GM18517 (cell line): Measurements from ENCODE around the gene HRH2.
"Not testable (repeated sequence)": the region's sequence is repeated elsewhere in the genome, so short reads cannot be mapped to it uniquely, and the experiment has no call there.

Experiments
- ATAC-seq: cut with Tn5 transposase; IDR thresholded peaks from one replicate; pipeline ENCODE4 v1.9.1; 2021; ENCODE audit warnings: mild to moderate bottlenecking, moderate library complexity; ENCODE audit not compliant: unreplicated experiment

HRH2 gene

DNA sequence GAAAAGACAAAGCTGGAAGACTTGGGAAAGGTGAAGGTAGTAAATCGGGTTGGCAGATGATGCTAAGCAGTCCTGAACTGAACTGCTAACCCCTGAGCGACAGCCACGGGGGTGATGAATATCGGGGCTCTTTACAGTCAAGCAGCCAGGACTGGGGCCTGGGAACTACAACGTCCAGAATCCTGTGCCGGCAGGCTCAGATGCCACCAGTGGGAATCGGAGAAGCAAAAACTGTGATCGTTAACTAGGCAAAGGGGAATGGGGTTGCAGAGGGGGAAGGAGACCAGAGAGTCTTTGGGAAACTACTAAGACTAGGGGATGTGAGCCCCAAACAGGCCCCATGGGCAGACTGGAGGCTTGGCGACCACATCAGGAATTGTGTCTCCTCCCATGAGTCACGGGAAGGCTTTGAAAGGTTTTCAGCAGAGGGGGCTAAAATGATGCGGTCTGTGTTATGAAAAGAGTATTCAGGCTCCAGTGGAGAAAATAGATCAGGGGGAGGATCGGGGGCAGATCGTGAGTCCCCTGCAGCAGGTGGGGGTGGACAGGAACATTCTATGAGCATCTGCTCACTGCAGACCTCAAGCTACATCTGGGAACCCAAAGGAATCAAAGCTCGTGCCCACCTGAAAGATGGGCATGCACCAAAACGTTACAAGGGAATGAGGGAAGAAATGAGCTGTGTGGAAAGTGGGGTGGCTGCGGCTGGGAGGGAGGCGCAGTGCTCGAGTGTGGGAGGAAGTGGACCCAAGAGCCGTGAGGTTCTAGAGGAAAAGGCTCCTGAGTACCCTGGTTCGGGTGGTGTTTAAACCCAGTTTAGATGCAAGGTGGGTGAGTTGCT is 53.8 kb downstream of the HRH2 start:
- no peak for ATAC-seq

DNA sequence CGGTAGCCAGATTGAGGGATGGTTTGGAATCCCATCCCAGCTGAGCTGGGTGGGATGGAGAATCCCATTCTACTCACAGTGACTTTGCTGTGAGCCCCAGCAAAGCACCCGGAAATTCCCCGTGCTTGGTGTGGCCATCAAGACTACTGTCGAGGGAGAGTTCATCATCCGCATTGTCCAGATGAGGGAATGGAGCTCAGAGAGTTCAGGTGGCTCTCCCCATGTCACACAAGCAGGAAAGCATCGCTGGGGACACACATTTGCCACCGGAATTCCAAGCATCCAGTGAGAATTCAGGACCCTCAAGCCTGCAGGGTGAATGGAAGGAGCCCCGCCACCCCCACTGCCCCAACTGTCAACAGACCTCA is 54.4 kb downstream of the HRH2 start:
- ATAC-seq = no peak

DNA sequence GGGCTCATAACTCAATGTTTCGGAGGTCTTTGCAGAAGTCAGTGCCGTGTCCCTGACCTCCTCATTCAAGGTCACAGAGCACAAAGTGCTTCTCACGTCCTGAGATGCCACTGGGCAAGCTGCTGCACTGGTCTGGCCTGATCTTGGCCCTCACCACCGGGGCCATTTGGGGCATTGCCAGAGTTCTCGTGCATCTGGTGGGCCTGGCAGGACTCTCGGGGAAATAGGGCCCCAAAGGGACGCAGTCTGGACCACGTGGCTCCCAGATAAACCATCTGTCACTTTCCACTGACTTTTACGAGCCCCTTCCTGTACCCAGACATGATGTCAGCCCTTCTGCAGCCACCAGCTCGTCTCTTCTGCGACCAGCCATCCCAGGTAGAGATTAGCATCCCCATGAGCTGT is 54.8 kb downstream of the HRH2 start:
- no peak for ATAC-seq

DNA sequence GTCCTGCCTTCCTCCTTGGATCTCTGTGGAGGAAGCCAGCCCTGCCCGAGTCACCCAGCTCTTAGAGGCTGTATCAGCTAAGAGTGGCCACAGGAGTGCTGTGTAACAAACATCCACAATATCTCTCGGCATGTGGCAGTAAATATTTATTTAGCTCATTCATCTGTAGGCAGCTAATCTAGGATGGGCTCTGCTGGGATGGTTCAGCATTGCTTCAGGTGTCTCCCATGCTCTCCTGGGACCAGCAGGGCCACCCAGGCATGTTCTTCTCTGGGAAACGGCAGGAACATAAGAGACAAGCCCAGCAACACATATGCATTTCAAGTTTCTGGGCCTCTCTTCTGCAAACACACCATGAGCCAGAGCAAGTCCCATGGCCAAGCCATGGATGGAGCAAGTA is 56.1 kb downstream of the HRH2 start:
- no peak for ATAC-seq

DNA sequence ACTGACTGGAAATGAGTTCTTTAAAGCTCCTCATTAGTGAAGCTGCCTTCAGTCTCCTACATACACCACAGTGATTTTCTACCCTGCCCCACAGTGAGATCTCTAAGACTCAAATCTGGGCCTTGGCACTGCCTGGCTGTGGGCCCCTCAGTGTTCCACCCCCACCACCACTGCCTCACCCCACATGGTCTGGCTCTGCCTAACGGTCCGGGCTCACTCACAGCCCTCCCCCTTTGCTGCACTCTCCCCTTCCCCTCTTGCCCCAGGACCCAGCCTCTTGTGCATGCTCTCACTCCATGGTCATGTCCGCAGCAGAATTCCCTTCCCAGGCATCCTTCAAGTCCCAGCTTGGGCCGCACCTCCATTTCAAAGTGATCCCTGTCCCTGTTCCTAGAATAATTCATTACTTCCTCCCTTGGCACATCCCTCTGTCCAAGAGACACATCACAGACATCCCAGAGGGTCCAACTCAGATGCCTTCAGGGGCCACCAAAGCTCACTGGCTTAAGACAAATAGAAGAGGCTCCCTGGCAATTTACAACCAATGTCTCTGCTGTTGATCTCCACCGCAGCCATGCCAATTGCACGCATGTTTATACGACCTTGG is 56.7 kb downstream of the HRH2 start:
- ATAC-seq = no peak

DNA sequence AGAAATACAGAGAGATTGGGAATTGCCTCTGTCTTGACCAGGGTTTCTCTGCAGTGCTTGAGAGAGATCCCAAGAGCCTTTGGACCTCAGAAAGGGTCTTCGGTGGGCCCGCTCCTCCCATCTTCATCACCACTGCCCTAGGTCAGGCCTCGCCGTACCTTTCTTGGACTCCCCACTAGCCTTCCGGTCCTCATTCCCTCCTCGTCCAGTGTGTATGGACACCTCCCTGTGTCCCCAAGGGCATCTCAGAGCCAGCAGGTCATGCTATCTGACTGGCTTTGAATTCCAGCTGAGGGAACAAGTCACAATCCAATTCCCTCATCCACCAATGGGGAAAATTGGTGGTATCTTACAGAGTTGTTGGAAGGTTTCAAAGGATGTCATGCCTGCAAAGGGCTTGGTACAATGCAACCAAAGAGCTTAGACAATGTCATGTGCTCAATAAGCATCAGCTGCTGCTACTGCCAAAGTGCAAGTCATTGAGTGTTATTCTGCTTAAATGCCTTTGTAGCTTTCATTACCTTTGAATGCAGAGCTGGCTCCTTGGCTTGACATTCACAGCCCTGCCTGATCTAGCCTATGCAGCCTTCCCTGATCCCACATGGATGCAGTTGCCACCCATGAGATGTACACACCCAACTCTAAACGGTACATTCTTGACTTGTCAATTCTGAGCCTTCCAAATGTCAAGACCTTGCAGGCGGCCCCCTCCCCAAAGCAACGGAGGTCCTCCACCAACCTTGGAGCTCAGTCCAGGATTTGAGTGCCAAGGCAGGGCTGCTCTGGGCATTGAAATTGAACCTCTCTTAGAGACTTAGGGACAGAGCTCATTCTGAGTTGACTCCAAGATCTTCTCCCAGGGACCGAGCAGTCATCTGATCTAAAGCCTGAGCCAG is 58.0 kb downstream of the HRH2 start:
- no peak for ATAC-seq

DNA sequence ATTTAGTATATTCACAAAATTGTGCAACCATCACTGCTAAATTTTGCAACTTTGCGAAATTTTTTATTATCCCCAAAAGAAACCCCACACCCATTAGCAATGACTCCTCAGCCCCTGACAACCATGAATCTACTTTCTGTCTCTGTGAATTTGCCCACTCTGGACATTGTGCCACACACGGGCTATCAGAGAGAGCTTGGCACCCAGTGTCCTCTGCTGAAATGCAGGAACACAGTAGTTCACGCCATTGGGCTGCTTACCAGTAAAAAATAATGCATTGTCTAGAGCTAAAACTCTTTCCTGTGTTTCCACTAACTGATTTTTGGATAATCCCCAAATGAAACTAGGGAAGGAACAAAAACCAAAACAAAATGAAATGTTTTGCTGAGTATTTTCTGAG is 60.0 kb downstream of the HRH2 start:
- no peak for ATAC-seq

DNA sequence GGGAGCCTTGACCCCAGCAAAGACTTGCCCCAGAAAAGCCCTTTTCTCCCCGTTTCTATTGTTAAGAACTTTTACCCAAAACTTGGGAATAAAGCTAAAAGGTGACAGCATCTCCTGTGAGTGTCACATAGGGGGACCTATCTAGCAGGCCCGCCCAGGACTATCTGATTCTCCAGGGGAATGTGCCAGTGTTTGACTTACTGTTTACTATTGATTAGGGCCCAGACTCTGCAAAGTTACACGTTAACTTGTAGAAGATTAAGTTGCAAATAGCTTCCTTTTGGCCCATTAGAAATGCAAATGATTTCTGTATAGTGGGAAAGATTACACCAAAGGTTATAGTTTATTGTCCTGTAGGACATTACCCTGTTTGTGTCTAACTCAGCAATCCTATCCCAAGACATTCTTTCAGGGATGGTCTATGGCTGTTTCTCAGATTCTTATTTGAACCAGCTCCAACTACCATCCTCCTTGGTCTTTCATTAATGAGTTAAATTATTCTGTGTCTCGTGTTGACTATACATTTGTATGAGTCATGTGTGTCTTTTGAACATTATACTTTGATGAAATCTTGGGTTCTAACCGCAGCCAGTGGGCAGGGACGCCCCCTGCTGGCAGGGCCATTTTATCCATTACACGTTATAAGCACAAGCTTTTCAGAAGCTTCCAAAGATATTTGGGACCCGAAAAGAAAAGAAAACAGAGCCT is 60.7 kb downstream of the HRH2 start:
- ATAC-seq = no peak

DNA sequence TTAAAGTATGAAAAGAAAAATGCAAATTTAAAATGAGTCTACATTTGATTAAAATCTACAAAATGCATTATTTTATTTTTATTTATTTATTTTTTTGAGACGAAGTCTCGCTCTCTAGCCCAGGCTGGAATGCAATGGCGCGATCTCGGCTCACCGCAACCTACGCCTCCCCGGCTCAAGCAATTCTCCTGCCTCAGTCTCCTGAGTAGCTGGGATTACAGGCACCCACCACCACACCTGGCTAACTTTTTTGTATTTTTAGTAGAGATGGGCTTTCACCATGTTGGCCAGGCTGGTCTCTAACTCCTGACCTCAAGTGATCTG is 61.2 kb downstream of the HRH2 start:
- not testable (repeated sequence) for ATAC-seq

DNA sequence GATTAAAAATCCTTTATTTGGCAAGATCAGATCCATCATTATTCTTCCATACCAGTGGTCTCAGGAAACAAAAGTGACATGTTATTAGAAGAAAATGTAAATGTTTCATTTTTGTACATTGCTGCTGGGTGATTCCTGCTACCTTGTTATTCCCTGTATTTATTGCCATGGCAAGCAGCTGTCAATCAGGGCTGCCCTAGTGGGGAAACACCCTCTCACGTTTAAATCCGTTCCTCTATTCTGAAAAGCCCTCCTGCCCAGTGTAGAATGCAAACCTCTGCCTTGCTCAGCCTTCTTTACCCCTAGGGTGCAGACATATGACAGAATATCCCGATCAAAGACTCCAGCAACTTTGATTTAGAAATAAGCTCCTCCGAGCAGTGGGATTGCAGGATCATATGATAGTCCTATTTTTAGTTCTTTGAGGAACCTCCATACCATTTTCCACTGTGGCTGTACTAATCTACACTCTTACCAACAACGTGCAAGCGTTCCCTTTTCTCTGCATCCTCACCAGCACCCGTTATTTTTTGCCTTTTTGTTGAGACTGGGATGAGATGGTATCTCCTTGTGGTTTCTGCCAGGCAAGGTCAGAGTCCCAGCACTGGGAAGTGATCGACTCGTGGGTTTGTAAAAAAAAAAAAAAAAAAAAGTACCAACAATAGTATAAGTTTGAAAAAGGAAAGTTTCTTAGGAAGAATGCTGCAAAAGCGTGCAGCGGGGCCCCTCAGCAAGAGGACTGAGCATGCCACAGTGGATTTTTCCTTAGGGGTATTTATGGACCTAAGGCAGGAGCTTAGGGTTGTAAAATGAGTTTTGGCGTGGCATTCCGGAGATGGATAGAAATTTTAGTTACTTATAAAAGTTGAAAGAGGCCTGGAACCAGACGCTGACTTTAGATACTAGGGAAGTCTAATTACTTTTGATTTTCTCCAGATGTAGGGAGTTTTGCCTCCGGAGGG is 66.7 kb downstream of the HRH2 start:
- no peak for ATAC-seq

DNA sequence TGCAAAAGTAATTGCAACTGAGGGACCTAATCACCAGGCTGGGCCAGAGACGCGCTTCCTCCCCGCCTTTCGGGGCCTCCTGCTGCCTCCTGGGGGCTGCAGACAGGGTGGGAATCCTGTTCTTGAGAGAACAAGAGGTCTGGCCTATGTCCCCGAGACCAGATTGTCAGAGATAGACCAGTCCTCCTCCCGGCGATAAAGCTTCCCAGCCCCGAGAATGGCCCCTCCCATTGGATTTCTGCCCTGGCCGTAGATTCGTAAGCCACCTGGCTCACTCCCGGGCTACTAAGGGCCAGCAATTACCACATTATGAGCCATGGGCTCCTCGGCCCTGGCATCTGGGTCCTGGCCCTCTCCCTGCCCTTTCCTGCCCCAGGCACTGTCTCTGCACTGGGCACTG is 70.4 kb downstream of the HRH2 start:
- ATAC-seq = no peak

DNA sequence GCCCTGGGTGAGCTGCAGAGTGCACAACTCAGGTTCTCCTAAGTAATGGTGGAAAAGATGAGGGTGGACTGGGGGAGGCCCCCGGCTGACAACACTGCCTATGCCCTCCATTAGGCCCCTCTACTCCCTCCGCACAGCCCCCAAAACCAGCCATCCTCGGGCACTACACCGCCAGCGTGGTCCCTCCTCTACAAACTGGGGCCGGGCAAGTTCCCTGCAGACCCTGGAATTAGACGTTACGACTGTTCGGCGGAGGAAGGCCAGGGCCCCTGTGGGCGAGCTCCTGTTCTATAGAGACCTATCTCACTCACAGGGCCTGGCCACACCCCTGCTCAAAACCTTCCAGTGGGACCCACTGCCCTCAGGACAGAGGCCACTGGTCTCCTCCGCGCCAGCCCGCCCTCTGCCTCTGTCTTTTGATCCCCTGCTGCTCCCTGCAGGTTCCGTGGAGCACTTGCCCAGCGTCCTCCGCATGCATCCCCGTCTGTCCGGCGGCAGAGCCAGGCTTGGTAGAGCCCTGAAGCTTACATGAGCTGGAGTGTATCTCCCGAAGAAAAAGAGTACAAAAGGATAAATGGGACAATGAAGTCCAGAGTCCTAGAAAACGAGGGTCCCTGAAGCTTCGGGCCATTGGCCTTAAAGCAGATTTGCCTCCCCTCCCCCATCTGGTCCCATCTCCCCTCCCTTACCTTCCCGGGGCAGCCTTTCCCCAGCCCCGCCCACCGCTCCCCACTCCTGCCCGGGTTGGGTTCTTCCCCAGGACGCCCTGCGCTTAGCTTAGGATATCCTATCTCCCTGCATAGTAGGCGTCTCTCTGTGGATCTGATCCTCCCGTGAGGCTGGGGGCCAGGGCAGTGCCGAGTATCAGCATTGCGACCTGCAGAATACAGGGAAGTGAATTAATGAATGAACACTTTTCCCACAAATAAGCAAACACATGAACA is 71.3 kb downstream of the HRH2 start:
- no peak for ATAC-seq

DNA sequence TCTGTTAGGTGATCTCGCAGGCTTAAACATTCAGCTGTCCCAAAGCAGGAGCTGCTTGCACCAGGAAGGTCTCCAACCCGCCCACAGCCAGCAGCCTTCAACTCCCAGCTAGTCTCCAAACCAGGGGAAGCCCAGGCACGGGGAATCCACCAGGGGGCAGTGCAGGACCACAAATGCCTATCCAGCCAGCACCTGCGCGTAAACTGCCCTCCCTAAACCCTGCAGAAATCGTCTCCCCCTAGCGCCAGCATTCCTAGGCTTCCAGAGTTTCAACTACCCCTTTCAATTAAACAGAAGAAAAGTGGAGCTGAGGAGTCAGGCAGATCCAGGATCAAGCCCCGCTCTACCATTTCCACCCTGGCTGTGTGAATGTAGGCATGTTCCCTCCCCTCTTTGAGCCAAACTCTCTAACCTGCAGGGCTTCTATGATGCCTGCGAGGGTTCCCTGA is 72.0 kb downstream of the HRH2 start:
- ATAC-seq = no peak

DNA sequence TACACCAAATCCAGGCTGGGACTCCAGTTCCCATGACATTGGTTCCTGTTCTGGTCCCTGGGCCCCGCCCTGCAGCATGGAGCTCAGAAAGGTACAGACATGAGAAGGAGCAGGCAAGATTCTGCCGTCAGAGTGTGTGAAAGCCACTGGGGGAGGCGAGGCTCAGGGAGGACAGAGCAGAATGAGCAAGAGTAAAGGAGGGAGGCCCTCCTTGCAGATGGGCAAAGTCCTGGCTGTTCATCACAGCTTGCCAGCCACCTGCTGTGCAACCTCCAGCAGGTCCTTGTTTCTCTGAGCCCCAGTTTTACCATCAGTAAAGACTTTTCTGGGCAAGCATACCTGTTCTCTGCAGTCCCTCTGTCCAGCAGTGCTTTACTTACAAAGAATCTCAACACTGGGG is 73.3 kb downstream of the HRH2 start:
- ATAC-seq = no peak

DNA sequence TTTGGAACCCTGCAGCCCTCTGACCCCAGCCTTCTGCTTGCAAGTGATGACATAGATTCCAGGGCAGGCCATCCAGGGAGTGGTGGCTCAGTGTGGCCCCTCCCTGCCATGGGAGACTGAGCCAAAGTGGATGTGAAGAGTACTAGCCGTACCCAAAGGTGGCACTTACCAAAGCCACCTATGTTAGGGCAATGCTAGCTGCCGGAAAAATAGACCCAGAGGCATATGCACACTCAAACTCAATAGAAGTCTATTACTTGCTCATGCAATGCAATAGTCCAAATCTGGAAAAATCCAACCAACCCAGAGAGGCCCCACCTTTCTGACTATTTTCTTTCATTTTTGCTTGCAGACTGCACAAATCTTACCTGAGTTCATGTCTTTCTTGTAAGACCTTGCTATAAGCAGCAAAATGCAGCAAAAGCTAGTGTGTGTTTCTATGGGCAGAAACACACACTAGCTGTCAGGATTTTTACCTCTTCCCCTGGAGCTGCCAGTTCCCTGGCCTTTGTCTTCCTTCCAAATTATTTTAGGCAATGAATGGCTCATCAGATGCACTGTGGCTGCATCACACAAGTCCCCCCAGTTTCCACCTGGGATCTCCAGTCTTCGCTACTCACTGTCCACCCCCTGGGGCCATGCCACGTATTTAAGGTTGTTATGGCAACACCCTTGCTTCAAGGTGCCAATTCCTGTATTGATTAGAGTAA is 74.0 kb downstream of the HRH2 start:
- ATAC-seq = no peak

DNA sequence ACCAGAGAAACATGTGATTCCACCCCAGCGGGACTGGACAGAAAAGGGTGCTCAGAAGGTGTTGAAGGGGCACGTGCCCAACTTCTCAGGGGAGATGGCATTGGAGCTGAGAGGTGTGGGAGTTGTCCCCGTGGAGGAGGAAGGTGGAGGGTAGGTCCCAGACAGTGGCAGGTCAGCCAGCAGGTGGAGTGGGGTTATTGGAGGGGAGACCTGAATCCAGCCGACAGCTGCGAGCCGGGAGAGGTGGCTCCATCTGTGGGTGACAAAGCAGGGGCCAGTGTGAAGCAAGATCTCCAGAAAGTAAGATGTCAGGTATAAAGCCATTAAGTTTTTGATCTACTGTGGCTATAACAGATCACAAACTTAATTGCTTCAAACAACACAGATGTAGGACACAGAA is 75.1 kb downstream of the HRH2 start:
- no peak for ATAC-seq

DNA sequence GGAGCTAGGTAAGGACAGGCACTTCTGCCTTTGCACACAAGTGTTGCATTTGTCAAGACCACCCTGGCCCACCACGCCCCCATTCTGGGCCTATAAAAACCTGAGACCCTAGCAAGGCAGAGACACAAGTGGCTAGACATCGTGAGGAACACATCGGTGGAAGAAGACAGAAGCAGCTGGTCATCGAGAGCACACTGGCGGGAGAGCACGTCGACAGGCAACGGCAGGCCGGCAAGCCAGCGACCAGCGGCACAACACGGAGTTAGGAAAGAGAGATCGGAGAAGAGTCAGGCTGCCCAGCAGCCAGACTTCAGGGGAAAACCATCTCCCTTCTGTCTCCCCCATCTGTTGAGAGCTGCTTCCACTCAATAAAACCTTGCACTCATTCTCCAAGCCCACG is 76.1 kb downstream of the HRH2 start:
- no peak for ATAC-seq

DNA sequence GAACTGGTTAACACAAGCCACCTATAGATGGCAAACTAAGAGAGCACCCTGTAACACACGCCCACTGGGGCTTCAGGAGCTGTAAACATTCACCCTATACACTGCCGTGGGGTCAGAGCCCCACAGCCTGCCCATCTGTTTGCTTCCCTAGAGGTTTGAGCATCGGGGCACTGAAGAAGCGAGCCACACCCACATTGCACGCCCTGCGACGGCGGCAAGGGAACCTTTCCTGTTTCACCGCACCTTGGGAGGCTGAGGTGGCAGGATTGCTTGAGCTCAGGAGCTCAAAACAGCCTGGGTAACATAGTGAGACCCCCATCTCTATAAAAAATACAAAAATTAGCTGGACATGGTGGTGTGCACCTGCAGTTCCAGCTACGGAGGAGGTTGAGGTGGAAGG is 76.6 kb downstream of the HRH2 start:
- no peak for ATAC-seq
